GM21619 (cell line): Measurements from ENCODE around the gene METTL2A.
"Not testable (repeated sequence)": the region's sequence is repeated elsewhere in the genome, so short reads cannot be mapped to it uniquely, and the experiment has no call there.

ENCODE experiments used
- ATAC-seq: cut with Tn5 transposase; IDR thresholded peaks from one replicate; pipeline ENCODE4 v1.9.1; 2021; ENCODE audit not compliant: unreplicated experiment

Gene METTL2A

DNA sequence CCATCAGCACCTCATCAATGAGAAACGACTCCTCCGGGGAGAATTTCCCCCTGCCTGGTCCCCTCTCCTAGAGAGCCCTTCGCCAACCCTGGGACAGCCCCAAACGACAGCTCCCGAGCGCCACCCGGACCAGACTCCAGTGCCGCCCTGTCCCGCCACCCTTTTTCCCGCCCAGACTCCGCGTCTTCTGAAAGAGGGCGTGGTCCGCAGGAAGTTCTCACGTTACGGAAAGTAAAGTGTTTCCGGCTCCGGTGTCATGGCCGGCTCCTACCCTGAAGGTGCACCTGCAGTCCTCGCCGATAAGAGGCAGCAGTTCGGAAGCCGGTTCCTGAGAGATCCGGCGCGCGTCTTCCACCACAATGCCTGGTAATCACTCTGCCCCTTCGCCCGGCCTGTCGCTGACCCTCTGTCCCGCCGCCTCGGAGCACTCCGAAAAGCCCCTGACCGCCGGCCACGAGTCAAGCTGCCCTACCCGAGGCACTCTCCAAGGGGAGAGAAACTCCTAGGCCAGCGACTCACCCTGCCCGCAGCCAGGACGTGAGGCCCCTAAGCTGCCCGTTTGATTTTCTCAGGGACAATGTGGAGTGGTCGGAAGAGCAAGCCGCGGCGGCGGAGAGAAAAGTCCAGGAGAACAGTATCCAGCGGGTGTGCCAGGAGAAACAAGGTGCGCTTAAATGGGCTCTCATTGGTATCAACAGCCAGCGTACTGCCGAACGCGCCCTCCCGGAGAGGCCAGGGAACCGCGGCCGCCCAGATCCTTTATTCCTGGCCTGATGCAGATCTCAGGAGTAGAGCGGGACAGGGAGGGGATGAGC, at the start of gene METTL2A:
Gene METTL2A (plus strand): TSS at position 251 of the 815 bp plus-strand sequence. CDS start 6 bp downstream, at position 257.
- ATAC-seq = peak; percentile 94

GRCh38 chr17:62380253-62380652, 43.4 kb upstream of the METTL2A start, which contains the start of gene EFCAB3:
Gene EFCAB3, plus strand, starts transcription at chr17:62380553. Its CDS starts 2,427 bp downstream, at chr17:62382980.
- no peak for ATAC-seq

DNA sequence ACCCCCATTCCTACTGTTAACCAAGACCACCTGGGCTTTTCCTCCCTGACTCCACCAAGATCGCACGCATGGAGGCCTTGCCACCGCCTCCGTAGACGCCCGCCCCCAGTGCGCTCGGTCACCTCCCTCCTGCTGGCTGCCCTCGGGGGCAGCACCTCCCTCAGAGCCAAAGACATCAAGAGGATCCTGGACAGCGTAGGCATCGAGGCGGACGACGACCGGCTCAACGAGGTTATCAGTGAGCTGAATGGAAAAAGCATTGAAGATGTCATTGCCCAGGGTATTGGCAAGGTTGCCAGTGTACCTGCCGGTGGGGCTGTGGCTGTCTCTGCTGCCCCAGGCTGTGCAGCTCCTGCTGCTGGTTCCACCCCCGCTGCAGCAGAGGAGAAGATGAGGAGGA, 42.1 kb upstream of the METTL2A start:
- no peak for ATAC-seq

GRCh38 chr17:62388856-62389255, 34.8 kb upstream of the METTL2A start:
- ATAC-seq = no peak

GRCh38 chr17:62392908-62393307, 30.8 kb upstream of the METTL2A start:
- ATAC-seq = no peak

DNA sequence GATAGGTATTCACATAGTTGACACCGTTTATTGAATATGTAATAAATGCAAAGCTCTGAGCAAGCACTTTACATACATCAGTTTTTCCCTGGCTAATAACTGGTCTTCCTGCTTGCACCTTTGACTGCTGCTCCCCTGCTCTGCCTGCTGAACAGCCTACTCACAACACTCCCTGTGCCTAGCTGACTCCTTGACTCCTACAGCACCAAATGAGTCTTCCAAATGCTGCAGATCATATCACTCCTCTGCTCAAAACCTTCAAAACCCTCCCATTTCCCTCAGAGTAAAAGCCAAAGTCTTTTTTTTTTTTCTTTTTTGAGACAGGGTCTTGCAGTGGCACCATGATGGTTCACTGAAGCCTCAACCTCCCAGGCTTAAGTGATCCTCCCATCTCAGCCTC, 24.8 kb upstream of the METTL2A start:
- no peak for ATAC-seq

DNA sequence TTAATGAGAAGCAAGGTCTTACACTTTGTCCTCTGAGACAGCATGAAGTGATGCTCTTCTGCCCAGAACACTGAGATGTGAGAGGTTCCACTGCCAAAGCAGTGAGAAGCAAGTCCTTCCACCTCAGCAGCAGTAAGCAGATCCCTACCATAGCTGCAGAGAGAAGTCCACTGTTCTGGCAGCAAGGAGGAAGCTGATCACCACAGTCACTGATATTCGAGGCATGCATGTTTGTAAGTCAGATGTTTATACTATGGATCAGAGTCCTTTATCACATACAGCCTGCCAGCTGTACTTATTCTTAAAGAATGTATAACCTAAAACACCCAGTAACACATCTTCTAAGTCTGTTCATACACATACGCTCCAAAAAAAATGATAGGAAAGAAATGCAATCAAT, 18.2 kb upstream of the METTL2A start:
- no peak for ATAC-seq

DNA sequence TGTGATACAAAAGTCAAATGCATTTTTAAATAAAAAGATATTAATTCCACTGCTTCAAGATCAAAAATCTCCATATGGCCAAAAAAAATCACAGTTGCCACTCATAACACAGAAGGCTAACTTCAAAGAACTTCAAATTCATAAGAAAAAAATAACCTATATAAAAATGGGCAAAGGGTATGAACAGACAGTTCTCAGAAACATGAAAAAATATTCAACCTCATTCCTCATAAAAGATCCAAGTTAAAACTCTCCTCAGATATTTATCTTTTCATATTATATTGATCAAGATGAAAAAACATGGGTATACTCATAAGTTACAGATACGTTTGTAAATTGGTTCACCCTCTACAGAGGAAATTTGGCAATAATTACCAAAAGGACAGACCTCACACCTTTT, 10.6 kb upstream of the METTL2A start:
- not testable (repeated sequence) for ATAC-seq

DNA sequence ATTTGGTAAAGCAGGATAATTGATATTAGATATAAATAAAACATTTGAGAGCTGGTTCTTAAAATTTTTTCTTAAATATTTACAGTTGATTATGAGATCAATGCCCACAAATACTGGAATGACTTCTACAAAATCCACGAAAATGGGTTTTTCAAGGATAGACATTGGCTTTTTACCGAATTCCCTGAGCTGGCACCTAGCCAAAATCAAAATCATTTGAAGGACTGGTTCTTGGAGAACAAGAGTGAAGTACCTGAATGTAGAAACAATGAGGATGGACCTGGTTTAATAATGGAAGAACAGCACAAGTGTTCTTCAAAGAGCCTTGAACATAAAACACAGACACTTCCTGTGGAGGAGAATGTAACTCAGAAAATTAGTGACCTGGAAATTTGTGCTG, 2.5 kb downstream of the METTL2A start:
- ATAC-seq = not testable (repeated sequence)

DNA sequence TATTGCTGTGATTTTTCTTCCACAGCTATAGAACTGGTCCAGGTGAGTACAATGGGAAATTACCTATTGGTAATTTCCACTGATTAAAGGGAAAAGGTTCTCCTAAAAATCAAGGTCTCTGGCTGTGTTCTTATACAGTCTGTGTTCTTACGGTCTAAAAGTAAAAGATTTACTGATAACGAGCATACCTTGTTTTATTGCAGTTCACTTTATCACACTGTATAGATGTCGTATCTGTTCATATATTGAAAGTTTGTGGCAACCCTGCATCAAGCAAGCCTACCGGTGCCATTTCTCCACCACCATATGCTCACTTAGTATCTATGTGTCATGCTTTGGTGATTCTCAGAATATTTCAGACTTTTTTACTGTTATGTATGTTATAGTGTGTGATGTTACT, 11.6 kb downstream of the METTL2A start:
- ATAC-seq = not testable (repeated sequence)

DNA sequence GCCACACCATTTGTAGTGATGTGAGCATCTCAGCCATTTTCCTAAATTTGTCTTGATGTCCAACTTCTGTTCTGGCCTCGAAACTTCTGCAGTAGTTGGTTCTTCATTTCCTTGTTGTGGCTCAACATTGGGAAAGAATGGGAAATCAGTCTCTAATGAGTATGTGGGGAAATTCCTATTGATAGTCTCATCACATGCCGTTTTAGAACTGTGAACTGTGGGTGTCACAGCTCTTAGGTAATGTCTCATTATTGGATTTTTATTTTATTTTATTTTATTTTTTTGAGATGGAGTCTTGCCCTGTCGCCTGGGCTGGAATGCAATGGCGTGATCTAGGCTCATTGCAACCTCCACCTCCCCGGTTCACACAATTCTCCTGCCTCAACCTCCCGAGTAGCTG, 17.5 kb downstream of the METTL2A start:
- not testable (repeated sequence) for ATAC-seq

GRCh38 chr17:62444063-62444462, 20.4 kb downstream of the METTL2A start:
- ATAC-seq = no peak

GRCh38 chr17:62445791-62446190, 22.1 kb downstream of the METTL2A start:
- ATAC-seq = not testable (repeated sequence)

- ATAC-seq = not testable (repeated sequence)
Measured at GRCh38 chr17:62452195-62452594, 28.5 kb downstream of the METTL2A start.

DNA sequence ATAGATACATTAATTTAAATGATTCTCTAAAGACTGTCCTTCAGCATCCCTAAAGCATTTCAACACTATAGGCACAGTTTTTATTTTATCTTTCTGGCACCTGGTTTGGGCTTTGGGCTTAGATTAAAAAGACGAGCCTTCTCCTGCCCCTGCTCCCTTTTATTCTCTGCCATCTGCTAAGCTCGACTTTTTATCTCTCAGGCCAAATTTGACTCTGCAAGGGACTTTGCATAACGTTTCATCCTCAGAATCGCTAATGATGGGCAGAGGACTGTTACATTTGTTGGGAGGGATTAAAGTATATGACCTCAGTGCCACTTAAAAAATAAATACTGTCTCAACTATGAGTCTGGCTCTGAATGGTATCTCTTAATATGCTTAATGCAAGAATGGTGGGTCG, 29.3 kb downstream of the METTL2A start:
- ATAC-seq = not testable (repeated sequence)

DNA sequence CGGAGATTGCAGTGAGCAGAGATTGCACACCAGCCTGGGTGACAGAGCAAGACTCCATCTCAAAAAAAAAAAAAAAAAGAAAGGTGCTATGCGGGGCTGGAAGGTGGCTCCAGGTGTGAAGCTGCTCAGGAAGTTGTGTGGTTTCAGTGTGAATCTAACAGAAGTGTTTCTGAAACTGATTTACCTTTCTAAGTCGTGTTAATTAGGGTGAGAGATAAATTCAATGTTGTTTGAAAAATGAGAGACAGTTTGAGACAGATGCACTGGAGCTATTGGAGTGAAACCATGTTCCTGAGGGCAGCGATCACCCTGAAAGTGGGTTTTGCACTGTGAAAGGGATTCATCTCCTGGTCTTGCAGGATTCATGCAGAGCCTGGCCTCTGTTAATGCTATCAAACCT, 30.0 kb downstream of the METTL2A start:
- not testable (repeated sequence) for ATAC-seq

DNA sequence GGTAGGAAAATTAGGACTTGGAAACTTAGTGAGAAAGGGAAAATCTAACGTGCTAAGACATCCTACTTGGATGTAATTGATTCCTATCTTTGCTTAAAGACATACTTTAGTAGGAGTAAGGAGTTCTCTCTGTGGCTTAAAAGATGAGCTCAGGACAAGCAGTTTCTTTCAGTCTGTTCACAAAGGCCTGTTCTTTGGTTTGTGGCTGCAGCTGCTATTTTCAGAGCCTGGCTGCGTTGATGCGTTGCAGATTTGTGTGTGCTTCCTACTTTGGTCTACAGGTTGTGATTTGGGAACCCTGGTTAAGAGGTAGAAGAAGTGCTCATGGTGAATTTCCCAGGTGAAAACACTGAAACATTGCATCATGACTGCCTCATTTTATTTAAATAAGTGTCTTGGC, 30.4 kb downstream of the METTL2A start:
- ATAC-seq = peak; percentile 62

GRCh38 chr17:62456016-62456415, 32.3 kb downstream of the METTL2A start:
- ATAC-seq = no peak

DNA sequence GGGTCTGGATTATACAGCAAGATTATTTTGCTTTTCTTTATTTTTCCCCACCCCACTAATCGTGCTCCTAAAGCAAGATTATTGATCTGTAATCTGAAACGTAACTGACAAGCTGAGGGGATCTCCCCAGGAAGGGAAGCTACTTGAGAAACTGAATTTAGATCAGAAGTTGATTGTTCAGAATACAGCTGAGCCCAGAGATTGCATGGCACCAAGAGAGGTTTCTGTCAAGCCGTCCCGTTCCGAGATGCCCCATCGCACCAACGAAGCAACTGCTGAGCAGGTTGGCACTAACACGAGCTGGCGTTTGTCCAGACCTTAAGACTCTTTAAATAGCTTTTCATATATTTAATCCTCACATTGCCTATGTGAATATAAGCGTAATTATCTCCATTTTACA, 34.8 kb downstream of the METTL2A start:
- not testable (repeated sequence) for ATAC-seq

- not testable (repeated sequence) for ATAC-seq
Measured at GRCh38 chr17:62464422-62464821, 40.7 kb downstream of the METTL2A start.

DNA sequence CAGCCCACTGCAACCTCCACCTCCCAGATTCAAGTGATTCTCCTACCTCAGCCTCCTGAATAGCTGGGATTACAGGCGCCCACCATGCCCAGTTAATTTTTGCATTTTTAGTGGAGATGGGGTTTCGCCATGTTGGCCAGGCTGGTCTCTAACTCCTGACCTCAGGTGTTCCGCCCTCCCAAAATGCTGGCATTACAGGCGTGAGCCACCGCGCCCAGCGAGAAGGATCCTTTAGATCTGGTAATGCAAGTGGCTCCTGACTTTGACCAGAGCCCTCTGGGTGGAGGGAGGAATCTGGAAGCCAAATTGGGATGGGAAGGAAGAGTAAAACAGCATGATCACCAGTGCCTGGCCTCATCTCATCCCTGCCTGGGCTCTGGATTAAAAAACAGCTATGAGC, 41.6 kb downstream of the METTL2A start:
- ATAC-seq = not testable (repeated sequence)

DNA sequence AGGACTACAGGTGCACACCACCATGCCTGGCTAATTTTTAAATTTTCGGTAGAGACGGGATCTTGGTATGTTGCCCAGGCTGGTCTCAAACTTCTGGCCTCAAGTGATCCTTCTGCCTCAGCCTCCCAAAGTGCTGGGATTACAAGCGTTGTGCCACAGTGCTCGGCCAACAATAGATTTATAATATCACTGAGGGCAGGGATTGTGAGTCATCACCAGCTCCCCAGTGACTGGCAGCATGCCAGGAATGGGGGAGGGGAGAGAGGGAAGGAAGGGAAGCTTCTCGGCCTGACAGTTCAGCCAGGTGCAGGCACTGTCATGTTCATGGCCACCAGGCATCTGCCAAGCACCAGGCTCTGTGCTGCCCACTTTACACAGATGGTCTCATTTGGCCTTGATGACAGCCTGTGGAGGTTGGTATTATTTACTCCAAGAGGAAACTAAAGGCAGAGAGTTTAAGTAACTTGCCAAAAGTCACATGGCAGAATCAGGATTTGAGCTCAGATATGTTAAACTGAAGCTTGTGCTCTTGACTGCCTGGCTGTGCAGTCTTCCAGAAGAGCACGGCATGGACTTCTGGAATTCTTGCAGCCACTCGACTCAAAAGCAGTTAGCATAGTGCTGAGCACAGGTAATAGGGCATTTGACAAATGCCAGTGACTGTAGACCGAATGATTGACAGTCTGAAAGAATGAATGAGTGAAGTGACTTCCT, 47.1 kb downstream of the METTL2A start:
- ATAC-seq = not testable (repeated sequence)
